ENCODE measurements around the gene QSOX2.

The QSOX2 gene

DNA sequence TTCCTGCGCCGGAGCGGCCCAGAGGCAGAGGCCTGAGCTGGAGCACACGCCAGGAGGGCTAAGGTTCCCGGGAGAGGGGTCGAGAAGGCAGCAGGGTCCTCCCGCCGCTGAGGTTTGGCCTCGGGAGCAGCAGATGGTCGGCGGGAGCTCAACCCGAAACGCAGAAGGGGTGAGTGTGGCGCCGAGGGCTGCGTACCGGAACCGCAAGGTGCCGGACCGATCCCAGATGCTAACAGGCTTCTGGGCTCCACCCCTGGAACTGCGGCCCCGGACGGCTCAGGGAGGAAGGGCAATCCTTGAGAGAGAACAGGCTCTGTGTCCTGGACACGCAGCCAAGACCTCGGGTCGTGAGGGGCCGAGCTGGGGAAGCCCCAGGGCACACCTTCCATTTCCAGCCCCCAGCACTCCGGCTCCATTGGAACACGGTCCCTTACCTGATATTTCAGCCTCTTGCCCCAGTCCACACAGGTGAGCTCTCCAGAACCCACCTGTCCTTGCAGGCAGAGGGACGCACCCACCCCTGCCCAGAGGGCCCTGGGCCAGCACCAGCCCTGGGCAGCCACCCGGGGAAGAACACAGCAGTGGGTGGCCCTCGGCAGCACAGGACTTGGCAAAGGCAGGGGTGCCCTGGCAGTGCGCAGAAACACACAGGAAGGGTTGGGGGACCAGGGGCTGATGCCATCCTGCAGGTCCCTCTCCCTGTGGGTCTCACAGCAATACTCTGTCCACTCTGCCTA is 42.0 kb downstream of the QSOX2 start:
- no peak for DNase-seq (ENCODE audit: low spot score)

GRCh38 chr9:136202454-136203407 is 42.9 kb downstream of the QSOX2 start:
- no peak for DNase-seq (ENCODE audit: low spot score)

DNA sequence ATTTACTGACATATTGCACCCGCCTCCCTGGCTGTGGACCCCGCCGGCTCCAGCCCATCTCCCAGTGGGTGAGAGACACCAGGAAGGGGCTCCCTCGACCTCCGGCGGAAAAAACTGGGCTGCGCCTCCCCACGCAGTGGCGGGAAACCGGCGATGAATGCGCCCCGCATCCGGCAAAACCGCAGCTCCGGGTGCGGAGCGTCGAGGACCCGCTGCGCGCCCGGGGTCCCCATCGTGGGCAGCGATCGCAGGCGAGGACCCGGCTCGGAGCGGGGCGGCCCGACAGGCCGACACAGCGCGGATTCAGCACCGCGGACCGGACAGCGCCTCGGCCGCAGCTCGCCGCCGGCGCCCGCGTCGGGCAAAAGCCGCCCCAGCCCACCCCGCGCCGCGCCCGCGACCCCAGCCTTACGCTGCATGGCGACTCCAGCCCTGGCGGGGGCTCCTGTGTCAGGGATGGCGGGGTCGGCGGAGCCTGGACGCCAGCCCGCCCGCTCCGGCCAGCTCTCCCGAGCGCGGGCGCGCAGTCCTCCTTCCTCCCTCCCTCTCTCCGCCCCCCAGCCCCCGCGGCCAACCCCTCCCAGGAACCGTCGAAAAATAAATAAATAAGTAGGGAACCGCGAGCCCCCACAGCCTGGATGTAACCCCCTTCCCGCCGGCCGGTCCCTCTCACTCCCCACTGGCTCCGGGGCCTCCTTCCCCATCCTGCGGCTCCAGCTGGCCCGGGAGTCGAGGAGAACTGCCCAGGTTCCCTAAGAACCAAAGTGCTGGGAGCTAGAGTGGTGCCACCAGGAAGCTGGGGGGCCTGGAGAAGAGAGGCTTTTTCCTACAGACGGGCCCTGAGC is 43.8 kb downstream of the QSOX2 start:
- peak; percentile 86 for DNase-seq (ENCODE audit: low spot score)

DNA sequence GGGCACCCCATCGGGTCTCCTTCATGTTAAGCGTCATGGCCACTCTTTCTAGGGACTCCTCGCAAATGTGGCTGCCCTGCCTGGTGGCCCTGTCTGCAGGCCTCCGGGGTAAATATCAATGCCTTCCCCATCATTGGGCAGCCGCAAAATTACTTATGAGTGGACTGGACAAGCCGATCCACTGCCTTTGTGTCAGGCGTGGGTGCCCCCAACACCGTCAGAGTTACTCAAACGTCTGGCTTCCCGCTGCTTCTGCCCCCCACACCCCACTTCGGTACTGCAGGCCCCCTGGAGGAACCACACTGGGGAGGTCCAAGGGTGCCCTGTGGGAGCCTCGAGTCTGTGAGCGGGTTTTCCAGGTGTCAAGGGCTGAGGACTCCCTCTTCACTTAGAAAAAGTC is 44.4 kb downstream of the QSOX2 start:
- no peak for DNase-seq (ENCODE audit: low spot score)

GRCh38 chr9:136200424-136200823 is 45.2 kb downstream of the QSOX2 start:
- DNase-seq (ENCODE audit: low spot score): no peak

DNA sequence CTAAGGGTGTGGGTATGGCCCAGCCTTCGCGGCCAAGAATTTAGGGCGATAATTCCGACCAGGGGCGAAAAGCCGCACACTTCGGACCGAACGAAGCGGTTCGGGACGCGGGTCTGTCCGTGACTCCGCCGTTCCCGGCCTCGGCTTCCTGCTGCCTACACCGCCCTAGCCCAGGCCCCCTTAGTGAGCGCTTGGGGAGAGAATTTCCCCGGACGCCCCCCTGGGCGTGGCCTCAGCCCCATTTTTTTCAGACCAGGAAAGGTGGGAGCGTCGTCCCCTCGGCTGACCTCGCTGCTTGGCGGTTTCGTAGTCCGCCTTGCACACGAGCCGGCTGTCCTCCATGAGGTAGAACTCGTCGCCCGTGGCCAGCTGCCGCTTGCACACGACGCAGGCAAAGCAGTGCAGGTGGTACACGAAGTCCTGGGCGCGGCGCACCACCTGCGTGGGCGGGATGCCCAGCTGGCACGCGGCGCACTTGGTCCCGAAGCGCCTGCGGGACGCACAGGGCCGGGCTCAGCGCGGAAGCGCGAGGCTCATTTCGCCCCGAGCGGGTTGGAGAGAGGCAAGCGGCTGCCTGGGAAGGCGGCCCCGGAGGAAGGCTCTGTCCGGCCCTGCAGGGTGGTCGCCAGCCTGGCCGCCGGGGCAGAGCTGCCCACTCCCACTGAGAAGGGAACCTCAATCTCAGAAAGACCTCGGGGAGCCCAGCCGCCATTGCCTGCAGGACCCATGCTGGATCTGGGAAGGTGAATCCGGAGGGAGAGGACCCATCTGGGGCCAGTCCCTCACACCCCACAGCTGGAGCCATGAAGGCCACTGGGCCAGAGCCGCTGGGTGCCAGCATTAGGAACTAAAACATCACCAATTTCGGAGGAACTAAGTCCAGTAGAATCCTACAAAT is 46.0 kb downstream of the QSOX2 start:
- DNase-seq (ENCODE audit: low spot score): no peak

GRCh38 chr9:136198605-136199083 is 47.0 kb downstream of the QSOX2 start:
- DNase-seq (ENCODE audit: low spot score): no peak

GRCh38 chr9:136197930-136198604 is 47.5 kb downstream of the QSOX2 start:
- DNase-seq (ENCODE audit: low spot score): no peak

- no peak for DNase-seq (ENCODE audit: low spot score)
Observed at GRCh38 chr9:136197084-136197875, 48.3 kb downstream of the QSOX2 start.

- DNase-seq (ENCODE audit: low spot score): no peak
Observed at GRCh38 chr9:136196404-136197083, 49.1 kb downstream of the QSOX2 start.

DNA sequence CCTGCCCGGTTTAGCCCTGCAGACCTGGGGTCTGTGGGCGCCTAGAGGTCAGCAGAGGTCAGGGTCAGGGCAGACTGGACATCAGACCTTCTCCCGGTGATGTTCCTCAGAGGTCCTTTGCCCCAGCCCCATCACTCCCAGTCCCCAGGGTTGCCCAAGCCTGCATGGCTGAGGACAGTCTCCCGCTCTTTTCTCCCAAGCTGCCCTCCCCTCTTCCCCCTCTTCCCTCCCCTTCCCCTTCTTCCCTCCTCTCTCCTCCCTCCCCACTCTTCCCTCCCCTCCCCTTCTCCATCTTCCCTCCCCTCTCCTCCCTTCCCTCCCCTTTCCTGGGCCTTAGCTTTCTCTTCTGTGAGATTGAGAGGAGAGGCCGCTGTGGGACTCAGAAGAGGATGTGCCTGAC is 51.1 kb downstream of the QSOX2 start:
- no peak for DNase-seq (ENCODE audit: low spot score)

- DNase-seq (ENCODE audit: low spot score): no peak
Observed at GRCh38 chr9:136193891-136194279, 51.7 kb downstream of the QSOX2 start.

- DNase-seq (ENCODE audit: low spot score): no peak
Observed at GRCh38 chr9:136193127-136193890, 52.3 kb downstream of the QSOX2 start.

GRCh38 chr9:136192289-136193126 is 53.1 kb downstream of the QSOX2 start:
- DNase-seq (ENCODE audit: low spot score): no peak

GRCh38 chr9:136191960-136192286 is 53.7 kb downstream of the QSOX2 start:
- DNase-seq (ENCODE audit: low spot score): no peak

GRCh38 chr9:136191099-136191959 is 54.3 kb downstream of the QSOX2 start:
- no peak for DNase-seq (ENCODE audit: low spot score)

GRCh38 chr9:136190656-136191055 is 55.0 kb downstream of the QSOX2 start:
- DNase-seq (ENCODE audit: low spot score): no peak

All from ecto neural progenitor cell (in vitro differentiated cells).